ENCODE measurements around the gene ACTG2. TPM values are rescaled to one million over a fixed set of nuclear protein-coding genes. Genes with fewer than 3 reads are reported as not detected.

ACTG2 gene
- total and polyA plus RNA-seq, 10 of the 15 experiments (the other 5 are each of a cell fraction or from before 2014, with no cell fraction given): 0.06 to 0.97 (median 0.12) TPM; not detected in 7

GRCh38 chr2:73925853-73926492 lies 33.2 kb downstream of the ACTG2 start:
- no peak for DNase-seq (ENCODE audit: low read depth, low spot score)
- no peak for FAIRE-seq
- H3K79me2 ChIP-seq (ENCODE audit: control insufficient read depth, insufficient read depth, low read length): peaks cover 42% of the 10 kb centered on the region
- H3K4me3 ChIP-seq: peak overlapping the region; percentile 97; the same call in 1 of the 2 replicates
- peaks cover 1% of the 10 kb centered on the region; the same call in 1 of the 3 replicates for H3K9me3 ChIP-seq (replicated peaks; ENCODE audit: control insufficient read depth, insufficient read depth, low read length)
- POLR2A ChIA-PET: no interaction called here
- peak overlapping the region; percentile 87 for H3K27ac ChIP-seq (ENCODE audit: control insufficient read depth, insufficient read depth)
- H4K20me1 ChIP-seq (ENCODE audit: control insufficient read depth, insufficient read depth): no peaks in the 10 kb centered on the region
- 58% methylated on average over 13 of the region's 13 CpGs for WGBS (ENCODE audit: insufficient coverage, insufficient replicate concordance, low lambda C conversion rate, missing lambda C conversion rate)
- TSS peak; percentile 98 for BruUV-seq (replicated peaks)
- H3K4me2 ChIP-seq (ENCODE audit: control insufficient read depth, insufficient read depth): peak overlapping the region; percentile 90
- no peaks in the 10 kb centered on the region for H3K27me3 ChIP-seq (replicated peaks in 1 of 2; ENCODE audit: control insufficient read depth in 2 of 2, insufficient read depth in 2 of 2, low read length in 1 of 2)
- RAD21 ChIA-PET (ENCODE audit: unreplicated experiment): interaction anchor here (2.0 kb wide), 1 partner anchor 18 kb away, joined by 6 read pairs; no protein-coding TSS in a partner anchor
- intact Hi-C loops (cut with micrococcal nuclease; ENCODE audit: unreplicated experiment) (loop anchor here (2.0 kb wide), 2 partner anchors 45 to 57 kb away; no protein-coding TSS in a partner anchor), in situ Hi-C loops (cut with MboI) (no loop called here)
- CTCF ChIA-PET: interaction anchor here (1.1 to 1.6 kb wide), 3 partner anchors 18 to 102 kb away, joined by 3 to 7 read pairs (median 5); no protein-coding TSS in a partner anchor
- H3K36me3 ChIP-seq (ENCODE audit: control insufficient read depth in 2 of 2, insufficient read depth in 2 of 2, low read length in 1 of 2): peaks cover 0 to 7% of the 10 kb centered on the region in 2 experiments; a peak in 1 of 4 replicates
- H3K4me1 ChIP-seq (ENCODE audit: control insufficient read depth, insufficient read depth, low read length): peaks cover 14% of the 10 kb centered on the region
- no peak for ATAC-seq
- H2AFZ ChIP-seq (ENCODE audit: control insufficient read depth, low read depth, low read length): peak overlapping the region; percentile 57
- SMC1A ChIA-PET (ENCODE audit: uncharacterized antibody, unreplicated experiment): interaction anchor here (0.6 to 1.5 kb wide), 6 partner anchors 11 to 605 kb away, joined by 3 to 6 read pairs (median 4); no protein-coding TSS in a partner anchor
- TF ChIP-seq MEF2B (IDR thresholded peaks at IDR 0.05; ENCODE audit: partially characterized antibody, poor library complexity, severe bottlenecking): no peak
- TF ChIP-seq, protein P1, sequence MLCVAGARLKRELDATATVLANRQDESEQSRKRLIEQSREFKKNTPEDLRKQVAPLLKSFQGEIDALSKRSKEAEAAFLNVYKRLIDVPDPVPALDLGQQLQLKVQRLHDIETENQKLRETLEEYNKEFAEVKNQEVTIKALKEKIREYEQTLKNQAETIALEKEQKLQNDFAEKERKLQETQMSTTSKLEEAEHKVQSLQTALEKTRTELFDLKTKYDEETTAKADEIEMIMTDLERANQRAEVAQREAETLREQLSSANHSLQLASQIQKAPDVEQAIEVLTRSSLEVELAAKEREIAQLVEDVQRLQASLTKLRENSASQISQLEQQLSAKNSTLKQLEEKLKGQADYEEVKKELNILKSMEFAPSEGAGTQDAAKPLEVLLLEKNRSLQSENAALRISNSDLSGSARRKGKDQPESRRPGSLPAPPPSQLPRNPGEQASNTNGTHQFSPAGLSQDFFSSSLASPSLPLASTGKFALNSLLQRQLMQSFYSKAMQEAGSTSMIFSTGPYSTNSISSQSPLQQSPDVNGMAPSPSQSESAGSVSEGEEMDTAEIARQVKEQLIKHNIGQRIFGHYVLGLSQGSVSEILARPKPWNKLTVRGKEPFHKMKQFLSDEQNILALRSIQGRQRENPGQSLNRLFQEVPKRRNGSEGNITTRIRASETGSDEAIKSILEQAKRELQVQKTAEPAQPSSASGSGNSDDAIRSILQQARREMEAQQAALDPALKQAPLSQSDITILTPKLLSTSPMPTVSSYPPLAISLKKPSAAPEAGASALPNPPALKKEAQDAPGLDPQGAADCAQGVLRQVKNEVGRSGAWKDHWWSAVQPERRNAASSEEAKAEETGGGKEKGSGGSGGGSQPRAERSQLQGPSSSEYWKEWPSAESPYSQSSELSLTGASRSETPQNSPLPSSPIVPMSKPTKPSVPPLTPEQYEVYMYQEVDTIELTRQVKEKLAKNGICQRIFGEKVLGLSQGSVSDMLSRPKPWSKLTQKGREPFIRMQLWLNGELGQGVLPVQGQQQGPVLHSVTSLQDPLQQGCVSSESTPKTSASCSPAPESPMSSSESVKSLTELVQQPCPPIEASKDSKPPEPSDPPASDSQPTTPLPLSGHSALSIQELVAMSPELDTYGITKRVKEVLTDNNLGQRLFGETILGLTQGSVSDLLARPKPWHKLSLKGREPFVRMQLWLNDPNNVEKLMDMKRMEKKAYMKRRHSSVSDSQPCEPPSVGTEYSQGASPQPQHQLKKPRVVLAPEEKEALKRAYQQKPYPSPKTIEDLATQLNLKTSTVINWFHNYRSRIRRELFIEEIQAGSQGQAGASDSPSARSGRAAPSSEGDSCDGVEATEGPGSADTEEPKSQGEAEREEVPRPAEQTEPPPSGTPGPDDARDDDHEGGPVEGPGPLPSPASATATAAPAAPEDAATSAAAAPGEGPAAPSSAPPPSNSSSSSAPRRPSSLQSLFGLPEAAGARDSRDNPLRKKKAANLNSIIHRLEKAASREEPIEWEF (IDR thresholded peaks at IDR 0.05; ENCODE audit: insufficient replicate concordance, low read depth, low read length): no peak
- H3K9ac ChIP-seq (ENCODE audit: control insufficient read depth, insufficient read depth, low read length): peak overlapping the region; percentile 99
